SK-N-SH (cell line): ENCODE results near the gene TFAP2A. TPM values are rescaled to one million over a fixed set of nuclear protein-coding genes. Genes with fewer than 3 reads are reported as not detected.

Experiments
- CTCF ChIA-PET: fragments of 300-600, 350-600 bp; formaldehyde crosslinking; extraction: SDS; loops from one replicate; lab custom pipeline; 2021; lab: Yijun Ruan, JAX
- POLR2A ChIA-PET: fragments of 350-600 bp; sonication (Branson Sonifier 250); formaldehyde crosslinking; extraction: SDS; loops from one replicate; lab custom pipeline; 2020; ENCODE audit warnings: antibody characterized with exemption, inconsistent platforms; lab: Yijun Ruan, JAX
- DNase-seq: peaks from one replicate; pipeline ENCODE4 v3.0.0; 2012
- H2AFZ ChIP-seq: fragments of 200-600 bp; sonication (generic); 2 replicates; pipeline ENCODE4 v1.8.1; 2016; ENCODE audit warnings: antibody characterized with exemption, mild to moderate bottlenecking, low read depth
- H3F3A ChIP-seq: fragments of 200-600 bp; sonication (generic); replicated peaks from 2 replicates; pipeline ENCODE3; 2016; ENCODE audit warnings: antibody characterized with exemption, mild to moderate bottlenecking; ENCODE audit not compliant: insufficient read depth
- H3K27ac ChIP-seq, 2 experiments: fragments of 200-500 bp in 1 of 2; fragments of 200-600 bp in 1 of 2; sonication (Bioruptor generic) in 1 of 2; sonication (generic), shearing (Covaris generic) in 1 of 2; 2 replicates each; pipeline versions ENCODE4 v1.5.1 to v1.6.1; 2014 to 2016; ENCODE audit warnings: low read depth in 2 of 2, inconsistent platforms in 1 of 2, low read length in 1 of 2, mild to moderate bottlenecking in 1 of 2, mixed read lengths in 1 of 2
- H3K27me3 ChIP-seq: fragments of 200-600 bp; sonication (generic), shearing (Covaris generic); 2 replicates; pipeline ENCODE4 v1.6.1; 2016; ENCODE audit warnings: mixed run types; ENCODE audit not compliant: insufficient read depth
- H3K36me3 ChIP-seq, 2 experiments: fragments of 200-500 bp in 1 of 2; fragments of 200-600 bp in 1 of 2; sonication (Bioruptor generic) in 1 of 2; sonication (generic) in 1 of 2; replicated peaks in 1 of 2; 2 replicates each; pipeline versions ENCODE3 to v1.5.1; 2014 to 2016; ENCODE audit warnings: low read length in 1 of 2, mild to moderate bottlenecking in 1 of 2; ENCODE audit not compliant: insufficient read depth in 2 of 2, control insufficient read depth in 1 of 2
- H3K4me1 ChIP-seq, 2 experiments: fragments of 200-500 bp in 1 of 2; fragments of 200-600 bp in 1 of 2; sonication (Bioruptor generic) in 1 of 2; sonication (generic), shearing (Covaris generic) in 1 of 2; 2 replicates each; pipeline versions ENCODE4 v1.5.1 to v1.6.1; 2014 to 2016; ENCODE audit warnings: low read depth in 1 of 2, low read length in 1 of 2, mixed run types in 1 of 2; ENCODE audit not compliant: insufficient read depth in 2 of 2, control insufficient read depth in 1 of 2
- H3K4me2 ChIP-seq: fragments of 200-600 bp; sonication (generic), shearing (Covaris generic); 2 replicates; pipeline ENCODE4 v1.6.1; 2017; ENCODE audit warnings: mixed run types
- H3K4me3 ChIP-seq, 2 experiments: fragments of 200-500 bp in 1 of 2; fragments of 200-600 bp in 1 of 2; sonication (Bioruptor generic) in 1 of 2; sonication (generic), shearing (Covaris generic) in 1 of 2; 2 replicates each; pipeline versions ENCODE4 v1.5.1 to v1.8.1; 2014 to 2016; ENCODE audit warnings: low read depth in 2 of 2, inconsistent platforms in 1 of 2, low read length in 1 of 2, mild to moderate bottlenecking in 1 of 2, mixed read lengths in 1 of 2, moderate library complexity in 1 of 2
- H3K79me2 ChIP-seq: fragments of 200-600 bp; sonication (generic); 2 replicates; pipeline ENCODE4 v1.8.1; 2017; ENCODE audit warnings: mild to moderate bottlenecking; ENCODE audit not compliant: insufficient read depth
- H3K9ac ChIP-seq: fragments of 200-600 bp; sonication (generic); 2 replicates; pipeline ENCODE4 v1.6.1; 2017; ENCODE audit warnings: mixed run types
- H3K9me2 ChIP-seq: fragments of 200-600 bp; sonication (generic); 2 replicates; pipeline ENCODE4 v1.6.1; 2017; ENCODE audit warnings: mixed run types
- H3K9me3 ChIP-seq: fragments of 200-600 bp; sonication (generic); 2 replicates; pipeline ENCODE4 v1.6.1; 2017; ENCODE audit warnings: mixed run types, mild to moderate bottlenecking, moderate library complexity
- H4K20me1 ChIP-seq: fragments of 200-600 bp; sonication (generic); 2 replicates; pipeline ENCODE4 v1.6.1; 2017; ENCODE audit warnings: mild to moderate bottlenecking, mixed run types; ENCODE audit not compliant: insufficient read depth
- CHD2 ChIP-seq: fragments of 150-350 bp; IDR thresholded peaks from 2 replicates; pipeline ENCODE4 v1.6.1; 2018; ENCODE audit warnings: low read length; ENCODE audit not compliant: partially characterized antibody
- ELF1 ChIP-seq: IDR thresholded peaks from 2 replicates; pipeline ENCODE4 v1.4.0; 2012
- FOSL2 ChIP-seq: IDR thresholded peaks from 2 replicates; pipeline ENCODE4 v1.4.0; 2012; ENCODE audit warnings: low read depth, mild to moderate bottlenecking, moderate library complexity, borderline replicate concordance
- FOXJ3 ChIP-seq: sonication (generic); formaldehyde crosslinking; IDR thresholded peaks from 2 replicates; pipeline ENCODE4 v1.5.1; 2020; ENCODE audit warnings: mild to moderate bottlenecking, missing genetic modification reagents
- GABPA ChIP-seq: IDR thresholded peaks from 2 replicates; pipeline ENCODE4 v1.4.0; 2012; ENCODE audit warnings: low read depth, mild to moderate bottlenecking
- NRF1 ChIP-seq: IDR thresholded peaks from 2 replicates; pipeline ENCODE4 v1.6.1; 2012; ENCODE audit warnings: low read depth, mild to moderate bottlenecking, low read length
- RCOR1 ChIP-seq: fragments of 150-350 bp; IDR thresholded peaks from 2 replicates; pipeline ENCODE4 v1.6.1; 2017; ENCODE audit warnings: antibody characterized with exemption, low read length
- RFX5 ChIP-seq: IDR thresholded peaks from 2 replicates; pipeline ENCODE4 v1.6.1; 2012; ENCODE audit warnings: mild to moderate bottlenecking, improper control_type of control experiment, low read length
- RXRA ChIP-seq: IDR thresholded peaks from 2 replicates; pipeline ENCODE4 v1.4.0; 2012; ENCODE audit warnings: low read depth, mild to moderate bottlenecking, borderline replicate concordance
- SIN3A ChIP-seq: IDR thresholded peaks from 2 replicates; pipeline ENCODE4 v1.6.1; 2012; ENCODE audit warnings: low read depth, mild to moderate bottlenecking, low read length, moderate library complexity, borderline replicate concordance
- SMC3 ChIP-seq: IDR thresholded peaks from 2 replicates; pipeline ENCODE4 v1.6.1; 2012; ENCODE audit warnings: low read depth, low read length, improper control_type of control experiment
- TCF12 ChIP-seq: IDR thresholded peaks from 2 replicates; pipeline ENCODE4 v1.4.0; 2012
- USF1 ChIP-seq: IDR thresholded peaks from 2 replicates; pipeline ENCODE4 v1.4.0; 2012; ENCODE audit warnings: low read depth, borderline replicate concordance
- USF2 ChIP-seq: fragments of 150-350 bp; IDR thresholded peaks from 2 replicates; pipeline ENCODE4 v1.6.1; 2017; ENCODE audit warnings: antibody characterized with exemption, low read length, low read depth, borderline replicate concordance
- WGBS: methylation state at CpG from one replicate; pipeline ENCODE4 v1.1.6; 2017; ENCODE audit warnings: low lambda C conversion rate; 5-methylcytosine and 5-hydroxymethylcytosine counted together
- polyA plus RNA-seq, 3 experiments: library from polyadenylated mRNA; depleted of rRNA; stranded (reverse); fragments of >200 nt; gene quantifications; 2 replicates each; pipeline ENCODE4 v1.2.3, GENCODE V29; 2012
- TF ChIP-seq, protein P1 (sequence below): IDR thresholded peaks from 2 replicates; pipeline ENCODE4 v1.4.0; 2012; ENCODE audit warnings: low read depth, borderline replicate concordance

TFAP2A gene
- polyA plus RNA-seq, 1 of the 3 experiments (the other 2 are of a cell fraction), result 0.07 TPM

GRCh38 chr6:10406556-10406955 is 8.3 kb downstream of the TFAP2A start (continued):
- TF ChIP-seq, protein P1, sequence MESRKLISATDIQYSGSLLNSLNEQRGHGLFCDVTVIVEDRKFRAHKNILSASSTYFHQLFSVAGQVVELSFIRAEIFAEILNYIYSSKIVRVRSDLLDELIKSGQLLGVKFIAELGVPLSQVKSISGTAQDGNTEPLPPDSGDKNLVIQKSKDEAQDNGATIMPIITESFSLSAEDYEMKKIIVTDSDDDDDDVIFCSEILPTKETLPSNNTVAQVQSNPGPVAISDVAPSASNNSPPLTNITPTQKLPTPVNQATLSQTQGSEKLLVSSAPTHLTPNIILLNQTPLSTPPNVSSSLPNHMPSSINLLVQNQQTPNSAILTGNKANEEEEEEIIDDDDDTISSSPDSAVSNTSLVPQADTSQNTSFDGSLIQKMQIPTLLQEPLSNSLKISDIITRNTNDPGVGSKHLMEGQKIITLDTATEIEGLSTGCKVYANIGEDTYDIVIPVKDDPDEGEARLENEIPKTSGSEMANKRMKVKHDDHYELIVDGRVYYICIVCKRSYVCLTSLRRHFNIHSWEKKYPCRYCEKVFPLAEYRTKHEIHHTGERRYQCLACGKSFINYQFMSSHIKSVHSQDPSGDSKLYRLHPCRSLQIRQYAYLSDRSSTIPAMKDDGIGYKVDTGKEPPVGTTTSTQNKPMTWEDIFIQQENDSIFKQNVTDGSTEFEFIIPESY, result no peak
- TF ChIP-seq USF2, result no peak
- TF ChIP-seq FOXJ3 (CRISPR knock-in tag), result no peak

- TF ChIP-seq RXRA (no peak), NRF1 (no peak), USF1 (no peak), CHD2 (no peak), FOSL2 (no peak), TCF12 (no peak), RCOR1 (no peak), RFX5 (no peak), SMC3 (no peak), GABPA (no peak), SIN3A (no peak), ELF1 (no peak)
- TF ChIP-seq, all 33 proteins: peak for 0
- H3K36me3 ChIP-seq, result no peaks in the 10 kb centered on the region
- no peak overlapping the region for H3K27ac ChIP-seq
- ChIA-PET POLR2A (no interaction called here), CTCF (no interaction called here)
- no peaks in the 10 kb centered on the region for H3K9me3 ChIP-seq
- no peak overlapping the region for H3K4me2 ChIP-seq
- peaks cover 45% of the 10 kb centered on the region for H3K27me3 ChIP-seq
- no peak for DNase-seq
- peaks cover 5 to 8% of the 10 kb centered on the region in 2 experiments; a peak in 2 of 4 replicates for H3K4me1 ChIP-seq
- H3K9me2 ChIP-seq, result no peaks in the 10 kb centered on the region
- H3K79me2 ChIP-seq, result no peaks in the 10 kb centered on the region
- WGBS, result 58% methylated on average over 3 of the region's 3 CpGs
- no peaks in the 10 kb centered on the region for H4K20me1 ChIP-seq
- no peak overlapping the region for H3K9ac ChIP-seq
- no peak overlapping the region for H3K4me3 ChIP-seq
- H2AFZ ChIP-seq, result no peak overlapping the region
- peaks cover 16% of the 10 kb centered on the region for H3F3A ChIP-seq
Measured at GRCh38 chr6:10405513-10405900, 9.4 kb downstream of the TFAP2A start.
